ENCODE results near the gene KCNMB2.

The KCNMB2 gene

GRCh38 chr3:178840586-178840985 lies 304.4 kb downstream of the KCNMB2 start:
- no peak overlapping the region for H3K4me3 ChIP-seq (ENCODE audit: low read length)
- no peaks in the 10 kb centered on the region for H3K27me3 ChIP-seq (ENCODE audit: control insufficient read depth, low read length)
- no peaks in the 10 kb centered on the region for H3F3A ChIP-seq (ENCODE audit: control insufficient read depth, insufficient read depth)
- no peaks in the 10 kb centered on the region for H3K79me2 ChIP-seq (ENCODE audit: control insufficient read depth, low read length)
- no peaks in the 10 kb centered on the region; the same call in 1 of the 2 replicates for H3K9me2 ChIP-seq (replicated peaks; ENCODE audit: control insufficient read depth, low read length)
- peaks cover 10% of the 10 kb centered on the region for H3K4me1 ChIP-seq (ENCODE audit: control insufficient read depth, low read length)
- TF ChIP-seq EZH2phosphoT487 (IDR thresholded peaks at IDR 0.05; ENCODE audit: borderline replicate concordance, low read length) (no peak), CTCF (IDR thresholded peaks at IDR 0.05; ENCODE audit: low read depth, low read length, poor library complexity, severe bottlenecking) (no peak)
- H4K20me1 ChIP-seq (ENCODE audit: control insufficient read depth, insufficient read depth, low read depth, low read length): no peaks in the 10 kb centered on the region
- no peak overlapping the region for H3K27ac ChIP-seq (ENCODE audit: low read depth, low read length)
- H3K9me3 ChIP-seq (ENCODE audit: control insufficient read depth, insufficient read depth, low read length): peaks cover 18% of the 10 kb centered on the region
- H3K4me2 ChIP-seq (ENCODE audit: low read length): no peak overlapping the region
- no peaks in the 10 kb centered on the region for H3K36me3 ChIP-seq (ENCODE audit: control insufficient read depth, low read length)

- no peaks in the 10 kb centered on the region; the same call in 1 of the 2 replicates for H3K9me2 ChIP-seq (replicated peaks; ENCODE audit: control insufficient read depth, low read length)
- H3K4me2 ChIP-seq (ENCODE audit: low read length): no peak overlapping the region
- H4K20me1 ChIP-seq (ENCODE audit: control insufficient read depth, insufficient read depth, low read depth, low read length): no peaks in the 10 kb centered on the region
- no peak overlapping the region for H3K27ac ChIP-seq (ENCODE audit: low read depth, low read length)
- peaks cover 18% of the 10 kb centered on the region for H3K9me3 ChIP-seq (ENCODE audit: control insufficient read depth, insufficient read depth, low read length)
- peaks cover 10% of the 10 kb centered on the region for H3K4me1 ChIP-seq (ENCODE audit: control insufficient read depth, low read length)
- no peak overlapping the region for H3K4me3 ChIP-seq (ENCODE audit: low read length)
- no peaks in the 10 kb centered on the region for H3F3A ChIP-seq (ENCODE audit: control insufficient read depth, insufficient read depth)
- no peaks in the 10 kb centered on the region for H3K36me3 ChIP-seq (ENCODE audit: control insufficient read depth, low read length)
- TF ChIP-seq CTCF (IDR thresholded peaks at IDR 0.05; ENCODE audit: low read depth, low read length, poor library complexity, severe bottlenecking): no peak
- no peak for TF ChIP-seq EZH2phosphoT487 (IDR thresholded peaks at IDR 0.05; ENCODE audit: borderline replicate concordance, low read length)
- H3K27me3 ChIP-seq (ENCODE audit: control insufficient read depth, low read length): no peaks in the 10 kb centered on the region
- no peaks in the 10 kb centered on the region for H3K79me2 ChIP-seq (ENCODE audit: control insufficient read depth, low read length)
Measured at GRCh38 chr3:178841011-178841410, 304.8 kb downstream of the KCNMB2 start.

GRCh38 chr3:178844916-178845315 lies 308.7 kb downstream of the KCNMB2 start:
- no peak for TF ChIP-seq CTCF (IDR thresholded peaks at IDR 0.05; ENCODE audit: low read depth, low read length, poor library complexity, severe bottlenecking)
- TF ChIP-seq EZH2phosphoT487 (IDR thresholded peaks at IDR 0.05; ENCODE audit: borderline replicate concordance, low read length): no peak
- Histone ChIP-seq H3K9me3 (ENCODE audit: control insufficient read depth, insufficient read depth, low read length) (peaks cover 12% of the 10 kb centered on the region), H3K36me3 (ENCODE audit: control insufficient read depth, low read length) (no peaks in the 10 kb centered on the region), H4K20me1 (ENCODE audit: control insufficient read depth, insufficient read depth, low read depth, low read length) (no peaks in the 10 kb centered on the region), H3K27ac (ENCODE audit: low read depth, low read length) (no peak overlapping the region), H3K4me3 (ENCODE audit: low read length) (no peak overlapping the region), H3K9me2 (replicated peaks; ENCODE audit: control insufficient read depth, low read length) (no peaks in the 10 kb centered on the region; the same call in 1 of the 2 replicates), H3K27me3 (ENCODE audit: control insufficient read depth, low read length) (no peaks in the 10 kb centered on the region), H3K4me1 (ENCODE audit: control insufficient read depth, low read length) (no peaks in the 10 kb centered on the region), H3K79me2 (ENCODE audit: control insufficient read depth, low read length) (no peaks in the 10 kb centered on the region), H3F3A (ENCODE audit: control insufficient read depth, insufficient read depth) (no peaks in the 10 kb centered on the region), H3K4me2 (ENCODE audit: low read length) (no peak overlapping the region)

Data from DOHH2 (cell line).